OCI-LY1 (cell line): ENCODE results near the gene FMC1.

ENCODE experiments used
- H2AFZ ChIP-seq: fragments of 200-600 bp; sonication (generic), shearing (Covaris generic); 2 replicates; pipeline ENCODE4 v1.6.0; 2014; ENCODE audit warnings: antibody characterized with exemption, mild to moderate bottlenecking, low read length
- H3F3A ChIP-seq: fragments of 200-600 bp; sonication (generic), shearing (Covaris generic); 2 replicates; pipeline ENCODE4 v1.6.0; 2014; ENCODE audit warnings: mild to moderate bottlenecking, antibody characterized with exemption, low read length, moderate library complexity; ENCODE audit not compliant: insufficient read depth
- H3K27ac ChIP-seq: fragments of 200-600 bp; sonication (generic); 2 replicates; pipeline ENCODE4 v1.5.1; 2014; ENCODE audit warnings: low read length, mixed run types, mild to moderate bottlenecking, low read depth; ENCODE audit not compliant: poor library complexity, severe bottlenecking
- H3K27me3 ChIP-seq: fragments of 200-600 bp; sonication (generic); 2 replicates; pipeline ENCODE4 v1.6.0; 2014; ENCODE audit warnings: antibody characterized with exemption, mild to moderate bottlenecking, low read length, moderate library complexity; ENCODE audit not compliant: insufficient read depth
- H3K36me3 ChIP-seq: fragments of 200-600 bp; sonication (generic); 2 replicates; pipeline ENCODE4 v1.6.1; 2014; ENCODE audit warnings: mild to moderate bottlenecking, antibody characterized with exemption, low read length, moderate library complexity, mixed read lengths; ENCODE audit not compliant: insufficient read depth
- H3K4me1 ChIP-seq: fragments of 200-600 bp; sonication (generic); 2 replicates; pipeline ENCODE4 v1.5.1; 2014; ENCODE audit warnings: mild to moderate bottlenecking, low read length, moderate library complexity; ENCODE audit not compliant: insufficient read depth, severe bottlenecking
- H3K4me2 ChIP-seq: fragments of 200-600 bp; sonication (generic), shearing (Covaris generic); 2 replicates; pipeline ENCODE4 v1.6.1; 2014; ENCODE audit warnings: low read length
- H3K4me3 ChIP-seq: fragments of 200-600 bp; sonication (generic); 2 replicates; pipeline ENCODE4 v1.5.1; 2014; ENCODE audit warnings: low read length, low read depth, mild to moderate bottlenecking, mixed read lengths; ENCODE audit not compliant: poor library complexity, severe bottlenecking
- H3K79me2 ChIP-seq: fragments of 200-600 bp; shearing (Covaris generic); 2 replicates; pipeline ENCODE4 v1.6.1; 2016; ENCODE audit warnings: mixed run types, low read length, mixed read lengths; ENCODE audit not compliant: insufficient read depth
- H3K9ac ChIP-seq: fragments of 200-600 bp; sonication (generic), shearing (Covaris generic); 2 replicates; pipeline ENCODE4 v1.6.1; 2014; ENCODE audit warnings: mild to moderate bottlenecking, low read length, mixed read lengths
- H3K9me2 ChIP-seq: fragments of 200-600 bp; sonication (generic), shearing (Covaris generic); 2 replicates; pipeline ENCODE4 v1.6.1; 2014; ENCODE audit warnings: low read depth, mild to moderate bottlenecking, low read length, mixed read lengths
- H3K9me3 ChIP-seq: fragments of 200-600 bp; shearing (Covaris generic); 2 replicates; pipeline ENCODE4 v1.6.1; 2014; ENCODE audit warnings: low read length, mixed read lengths
- H4K20me1 ChIP-seq: fragments of 200-600 bp; sonication (generic), shearing (Covaris generic); 2 replicates; pipeline ENCODE4 v1.6.0; 2016; ENCODE audit warnings: mild to moderate bottlenecking, low read length; ENCODE audit not compliant: insufficient read depth
- EZH2 ChIP-seq: fragments of 200-600 bp; sonication (generic), shearing (Covaris generic); IDR thresholded peaks from 2 replicates; pipeline ENCODE4 v1.8.0; 2017; ENCODE audit warnings: borderline replicate concordance, mixed run types, mild to moderate bottlenecking, antibody characterized with exemption, low read length, moderate library complexity, mixed read lengths
- TF ChIP-seq, protein P1 (sequence below): fragments of 200-600 bp; sonication (generic), shearing (Covaris generic); IDR thresholded peaks from 2 replicates; pipeline ENCODE4 v1.5.1; 2017; ENCODE audit warnings: mild to moderate bottlenecking, antibody characterized with exemption, low read length, moderate library complexity, mixed read lengths

Gene FMC1

DNA sequence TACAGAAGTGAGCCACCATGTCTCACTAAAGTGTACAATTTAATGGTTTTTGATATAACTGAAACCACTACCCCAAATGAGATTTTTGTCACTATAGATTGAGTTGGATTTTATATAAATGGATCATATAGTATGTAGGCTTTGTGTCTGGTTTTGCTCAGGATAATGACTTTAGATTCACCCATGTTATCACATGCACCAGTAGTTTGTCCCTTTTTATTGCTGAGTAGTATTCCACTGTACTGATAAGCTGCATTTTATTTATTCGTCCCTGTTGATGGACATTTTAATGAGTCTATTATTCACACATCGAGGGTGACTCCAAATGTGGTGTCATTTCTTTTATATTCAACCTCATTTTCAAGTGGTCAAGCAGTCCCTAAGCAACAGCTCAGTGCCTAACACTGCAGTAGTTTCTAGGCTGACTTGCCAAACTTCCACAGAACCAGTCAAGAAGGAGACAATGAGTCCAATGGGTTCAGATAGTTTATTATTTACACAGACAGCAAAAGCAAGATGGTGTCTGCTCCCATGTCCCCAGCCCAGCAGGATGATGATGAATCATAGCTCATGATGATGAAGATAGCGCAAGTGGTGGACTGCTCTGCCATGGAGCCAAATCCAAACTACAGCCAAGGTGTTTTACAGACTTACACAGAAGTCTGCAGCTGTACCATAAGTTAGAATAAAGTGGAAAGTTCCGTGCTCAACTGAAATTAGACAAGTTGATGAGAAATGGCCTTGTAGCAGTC, 6.6 kb upstream of the FMC1 start:
- no peak overlapping the region for H2AFZ ChIP-seq
- H3K4me3 ChIP-seq, result no peak overlapping the region
- no peaks in the 10 kb centered on the region for H3K79me2 ChIP-seq
- peaks cover 5% of the 10 kb centered on the region for H3K9me3 ChIP-seq
- no peaks in the 10 kb centered on the region; the same call in 1 of the 2 replicates for H3K27me3 ChIP-seq
- no peak overlapping the region for H3K9ac ChIP-seq
- no peaks in the 10 kb centered on the region for H3K9me2 ChIP-seq
- H3K27ac ChIP-seq, result no peak overlapping the region
- H3K36me3 ChIP-seq, result no peaks in the 10 kb centered on the region
- H3K4me2 ChIP-seq, result no peak overlapping the region
- no peaks in the 10 kb centered on the region for H3K4me1 ChIP-seq
- no peak for TF ChIP-seq EZH2
- TF ChIP-seq, protein P1, sequence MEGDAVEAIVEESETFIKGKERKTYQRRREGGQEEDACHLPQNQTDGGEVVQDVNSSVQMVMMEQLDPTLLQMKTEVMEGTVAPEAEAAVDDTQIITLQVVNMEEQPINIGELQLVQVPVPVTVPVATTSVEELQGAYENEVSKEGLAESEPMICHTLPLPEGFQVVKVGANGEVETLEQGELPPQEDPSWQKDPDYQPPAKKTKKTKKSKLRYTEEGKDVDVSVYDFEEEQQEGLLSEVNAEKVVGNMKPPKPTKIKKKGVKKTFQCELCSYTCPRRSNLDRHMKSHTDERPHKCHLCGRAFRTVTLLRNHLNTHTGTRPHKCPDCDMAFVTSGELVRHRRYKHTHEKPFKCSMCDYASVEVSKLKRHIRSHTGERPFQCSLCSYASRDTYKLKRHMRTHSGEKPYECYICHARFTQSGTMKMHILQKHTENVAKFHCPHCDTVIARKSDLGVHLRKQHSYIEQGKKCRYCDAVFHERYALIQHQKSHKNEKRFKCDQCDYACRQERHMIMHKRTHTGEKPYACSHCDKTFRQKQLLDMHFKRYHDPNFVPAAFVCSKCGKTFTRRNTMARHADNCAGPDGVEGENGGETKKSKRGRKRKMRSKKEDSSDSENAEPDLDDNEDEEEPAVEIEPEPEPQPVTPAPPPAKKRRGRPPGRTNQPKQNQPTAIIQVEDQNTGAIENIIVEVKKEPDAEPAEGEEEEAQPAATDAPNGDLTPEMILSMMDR, result no peak
- H3F3A ChIP-seq, result 0 out of 2 replicates have a peak, but pooled peaks cover 5% of the 10 kb centered on the region
- no peaks in the 10 kb centered on the region for H4K20me1 ChIP-seq

DNA sequence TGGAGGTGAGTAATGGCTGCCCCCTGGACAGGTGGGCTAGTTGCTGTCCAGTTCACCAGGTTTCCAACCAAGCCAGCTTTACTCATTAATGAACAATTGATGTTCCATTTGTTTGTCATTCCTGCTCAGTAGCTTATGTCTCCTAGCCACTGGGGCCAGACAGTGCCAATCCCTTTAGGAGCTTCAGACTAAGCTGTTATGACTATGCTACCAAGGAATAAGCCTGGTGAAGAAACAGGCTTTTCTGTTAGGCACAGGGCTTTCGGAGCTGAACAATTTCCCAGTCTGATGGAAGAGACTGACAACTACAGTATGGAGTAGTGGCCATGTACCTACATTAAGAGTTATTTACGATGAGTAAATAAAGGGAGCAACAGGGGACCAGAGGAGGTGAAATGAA, 2.1 kb upstream of the FMC1 start:
- no peaks in the 10 kb centered on the region for H3K9me2 ChIP-seq
- H3K27me3 ChIP-seq, result no peaks in the 10 kb centered on the region
- no peak overlapping the region for H3K27ac ChIP-seq
- peaks cover 5% of the 10 kb centered on the region for H3K9me3 ChIP-seq
- peaks cover 14% of the 10 kb centered on the region for H3K4me1 ChIP-seq
- no peaks in the 10 kb centered on the region for H3K79me2 ChIP-seq
- peaks cover 8% of the 10 kb centered on the region; the same call in 1 of the 2 replicates for H3K36me3 ChIP-seq
- H3K4me3 ChIP-seq, result no peak overlapping the region
- H2AFZ ChIP-seq, result no peak overlapping the region
- H3F3A ChIP-seq, result 0 out of 2 replicates have a peak, but pooled peaks cover 5% of the 10 kb centered on the region
- H3K4me2 ChIP-seq, result no peak overlapping the region
- TF ChIP-seq EZH2, result no peak
- TF ChIP-seq, protein P1, result no peak
- no peak overlapping the region for H3K9ac ChIP-seq
- no peaks in the 10 kb centered on the region for H4K20me1 ChIP-seq

DNA sequence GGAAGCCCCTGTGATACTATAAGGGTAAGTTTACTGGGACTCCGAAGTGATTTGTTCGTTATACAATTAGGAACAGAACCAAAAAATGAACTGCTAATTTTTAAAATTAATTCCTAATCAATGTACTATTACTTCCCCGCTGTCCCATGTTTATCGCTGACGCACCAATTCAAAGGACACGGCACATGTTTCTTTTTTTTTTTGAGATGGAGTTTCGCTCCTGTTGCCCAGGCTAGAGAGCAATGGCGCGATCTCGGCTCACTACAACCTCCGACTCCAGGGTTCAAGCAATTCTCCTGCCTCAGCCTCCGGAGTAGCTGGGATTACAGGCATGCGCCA, 1.5 kb upstream of the FMC1 start:
- H3K27ac ChIP-seq, result peak overlapping the region; percentile 90
- no peaks in the 10 kb centered on the region for H3K9me2 ChIP-seq
- H3K79me2 ChIP-seq, result no peaks in the 10 kb centered on the region
- H3K4me2 ChIP-seq, result peak overlapping the region; percentile 20
- H3K9ac ChIP-seq, result no peak overlapping the region
- no peaks in the 10 kb centered on the region for H4K20me1 ChIP-seq
- peaks cover 12% of the 10 kb centered on the region; the same call in 1 of the 2 replicates for H3K36me3 ChIP-seq
- H2AFZ ChIP-seq, result no peak overlapping the region
- peak overlapping the region; percentile 82 for H3K4me3 ChIP-seq
- peaks cover 14% of the 10 kb centered on the region for H3K4me1 ChIP-seq
- H3K27me3 ChIP-seq, result no peaks in the 10 kb centered on the region
- peaks cover 5% of the 10 kb centered on the region for H3K9me3 ChIP-seq
- TF ChIP-seq, protein P1, result no peak
- TF ChIP-seq EZH2, result no peak
- 0 out of 2 replicates have a peak, but pooled peaks cover 5% of the 10 kb centered on the region for H3F3A ChIP-seq
